A673 (cell line): Measurements from ENCODE around the gene SELENON.

Source experiments
- EZH2 ChIP-seq: fragments of 200-600 bp; sonication (generic); IDR thresholded peaks from 2 replicates; pipeline ENCODE4 v1.6.1; 2017; ENCODE audit warnings: borderline replicate concordance, low read depth, mild to moderate bottlenecking, mixed read lengths, antibody characterized with exemption, low read length; ENCODE audit not compliant: poor library complexity, severe bottlenecking
- TF ChIP-seq, protein P1 (sequence below): fragments of 300-800, 200-600 bp; sonication (generic); conservative IDR thresholded peaks from 2 replicates; pipeline ENCODE4 v1.5.1; 2017; ENCODE audit warnings: low read depth, mild to moderate bottlenecking, antibody characterized with exemption, low read length, moderate library complexity, mixed read lengths

DNA sequence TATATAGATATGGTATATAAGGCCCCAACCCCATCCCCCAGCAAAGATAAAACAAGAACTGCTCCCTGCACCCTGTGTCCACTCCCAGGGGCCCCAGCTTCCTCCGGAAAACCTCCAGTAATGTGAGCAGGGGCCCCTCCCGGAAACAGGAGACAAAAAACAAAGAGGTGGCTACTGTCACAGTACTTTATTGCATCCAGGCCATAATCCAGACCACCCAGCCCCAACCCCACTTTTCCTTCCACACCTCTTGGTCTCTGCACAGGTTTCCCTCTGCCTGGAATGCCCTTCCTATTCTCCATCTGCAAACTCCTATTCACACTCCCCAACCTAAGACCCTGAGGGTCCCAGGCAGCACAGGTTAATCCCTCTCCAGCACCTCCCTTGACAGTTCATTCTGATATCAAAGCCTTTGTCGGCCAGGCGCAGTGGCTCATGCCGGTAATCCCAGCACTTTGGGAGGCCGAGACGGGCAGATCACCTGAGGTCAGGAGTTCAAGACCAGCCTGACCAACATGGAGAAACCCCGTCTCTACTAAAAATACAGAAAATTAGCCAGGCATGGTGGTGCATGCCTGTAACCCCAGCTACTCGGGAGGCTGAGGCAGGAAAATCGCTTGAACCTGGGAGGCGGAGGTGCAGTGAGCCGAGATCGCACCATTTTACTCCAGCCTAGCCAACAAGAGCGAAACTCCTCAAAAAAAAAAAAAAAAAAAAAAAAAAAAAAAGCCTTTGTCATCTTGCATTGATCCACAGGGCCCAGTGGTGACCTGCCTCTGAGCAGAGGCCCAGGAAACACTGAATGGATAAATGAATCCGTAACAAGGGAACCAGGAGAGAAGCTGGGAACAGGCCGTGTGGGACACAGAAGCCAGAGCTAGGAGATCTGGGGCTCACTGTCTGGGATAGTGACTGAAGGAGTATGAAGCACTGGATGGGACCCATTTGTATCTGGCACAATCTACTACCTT lies 61.6 kb downstream of the SELENON start:
- no peak for TF ChIP-seq EZH2
- TF ChIP-seq, protein P1, sequence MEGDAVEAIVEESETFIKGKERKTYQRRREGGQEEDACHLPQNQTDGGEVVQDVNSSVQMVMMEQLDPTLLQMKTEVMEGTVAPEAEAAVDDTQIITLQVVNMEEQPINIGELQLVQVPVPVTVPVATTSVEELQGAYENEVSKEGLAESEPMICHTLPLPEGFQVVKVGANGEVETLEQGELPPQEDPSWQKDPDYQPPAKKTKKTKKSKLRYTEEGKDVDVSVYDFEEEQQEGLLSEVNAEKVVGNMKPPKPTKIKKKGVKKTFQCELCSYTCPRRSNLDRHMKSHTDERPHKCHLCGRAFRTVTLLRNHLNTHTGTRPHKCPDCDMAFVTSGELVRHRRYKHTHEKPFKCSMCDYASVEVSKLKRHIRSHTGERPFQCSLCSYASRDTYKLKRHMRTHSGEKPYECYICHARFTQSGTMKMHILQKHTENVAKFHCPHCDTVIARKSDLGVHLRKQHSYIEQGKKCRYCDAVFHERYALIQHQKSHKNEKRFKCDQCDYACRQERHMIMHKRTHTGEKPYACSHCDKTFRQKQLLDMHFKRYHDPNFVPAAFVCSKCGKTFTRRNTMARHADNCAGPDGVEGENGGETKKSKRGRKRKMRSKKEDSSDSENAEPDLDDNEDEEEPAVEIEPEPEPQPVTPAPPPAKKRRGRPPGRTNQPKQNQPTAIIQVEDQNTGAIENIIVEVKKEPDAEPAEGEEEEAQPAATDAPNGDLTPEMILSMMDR = no peak
